Activated effector memory CD4-positive, alpha-beta T cell treated with anti-CD3 and anti-CD28 coated beads, Interleukin-2, amount 50 U/mL, for 16 hours (primary cell): ENCODE measurements around the gene GPR150.
"Not testable (repeated sequence)": the region's sequence is repeated elsewhere in the genome, so short reads cannot be mapped to it uniquely, and the experiment has no call there.

Experiments
- DNase-seq: peaks from one replicate; pipeline ENCODE4 v3.0.0-alpha.2; 2020

The GPR150 gene

GRCh38 chr5:95624368-95624767, 4.5 kb downstream of the GPR150 start:
- DNase-seq: no peak

DNA sequence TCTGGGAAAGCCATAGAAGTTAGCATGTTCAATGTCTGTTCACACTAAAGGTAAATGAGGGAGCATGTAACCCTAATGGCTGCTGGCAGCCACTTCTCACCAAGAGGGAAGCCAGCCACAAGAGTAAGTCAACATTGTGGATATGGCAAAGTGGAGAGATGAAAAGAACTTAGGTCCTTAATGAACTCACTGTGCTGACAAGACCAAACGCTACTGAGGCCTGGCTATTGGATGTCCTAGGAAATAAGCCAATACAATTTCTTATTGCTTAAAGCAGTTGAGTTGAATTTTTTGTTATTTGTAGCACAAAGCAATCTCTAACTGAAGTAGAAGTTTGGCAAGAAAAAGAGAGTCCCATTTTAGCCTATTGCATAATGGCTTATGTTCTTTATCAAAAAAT, 6.8 kb downstream of the GPR150 start:
- no peak for DNase-seq

DNA sequence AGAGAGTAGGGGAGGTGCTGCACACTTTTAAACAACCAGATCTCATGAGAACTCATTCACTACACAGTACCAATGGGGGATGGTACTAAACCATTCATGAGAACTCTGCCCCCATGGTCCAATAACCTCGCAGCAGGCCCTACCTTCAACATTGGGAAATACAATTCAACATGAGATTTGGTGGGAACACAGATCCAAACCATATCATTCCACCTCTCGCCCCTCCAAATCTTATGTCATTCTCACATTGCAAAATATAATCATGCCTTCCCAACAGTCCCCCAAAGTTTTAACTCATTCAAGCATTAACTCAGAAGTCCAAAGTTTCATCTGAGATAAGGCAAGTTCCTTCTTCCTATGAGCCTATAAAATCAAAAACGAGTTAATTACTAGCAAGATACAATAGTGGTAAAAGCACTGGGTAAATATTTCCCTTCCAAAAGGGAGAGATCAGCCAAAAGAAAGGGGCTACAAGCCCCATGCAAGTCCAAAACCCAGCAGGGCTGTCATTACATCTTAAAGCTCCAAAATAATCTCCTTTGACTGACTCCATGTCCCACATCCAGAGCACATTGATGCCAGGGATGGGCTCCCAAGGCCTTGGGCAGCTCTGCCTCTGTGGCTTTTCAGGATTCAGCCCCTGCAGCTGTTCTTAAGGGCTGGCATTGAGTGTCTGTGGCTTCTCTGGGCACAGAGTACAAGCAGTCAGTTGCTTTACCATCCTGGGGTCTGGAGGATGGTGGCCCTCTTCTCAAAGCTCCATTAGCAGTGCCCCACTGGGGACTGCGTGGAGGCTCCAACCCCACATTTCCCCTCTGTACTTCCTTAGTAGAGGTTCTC, 8.3 kb downstream of the GPR150 start:
- no peak for DNase-seq

DNA sequence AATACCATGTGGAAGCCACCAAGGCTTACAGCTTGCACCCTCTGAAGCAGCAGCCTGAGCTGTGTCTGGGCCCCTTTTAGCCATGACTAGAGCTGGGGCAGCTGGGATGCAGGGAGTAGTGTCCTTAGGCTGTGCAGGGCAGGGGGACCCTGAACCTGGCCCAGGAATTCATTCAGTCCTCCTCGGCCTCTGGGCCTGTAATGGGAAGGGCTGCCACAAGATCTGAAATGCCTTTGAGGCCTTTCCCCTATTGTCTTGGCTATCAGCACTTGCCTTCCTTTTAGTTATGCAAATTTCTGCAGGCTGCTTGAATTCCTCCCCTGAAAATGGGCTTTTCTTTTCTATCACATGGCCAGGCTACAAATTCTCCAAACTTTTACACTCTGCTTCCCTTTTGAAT, 9.0 kb downstream of the GPR150 start:
- DNase-seq: no peak

- DNase-seq: no peak
Observed at GRCh38 chr5:95630394-95630917, 10.6 kb downstream of the GPR150 start.

DNA sequence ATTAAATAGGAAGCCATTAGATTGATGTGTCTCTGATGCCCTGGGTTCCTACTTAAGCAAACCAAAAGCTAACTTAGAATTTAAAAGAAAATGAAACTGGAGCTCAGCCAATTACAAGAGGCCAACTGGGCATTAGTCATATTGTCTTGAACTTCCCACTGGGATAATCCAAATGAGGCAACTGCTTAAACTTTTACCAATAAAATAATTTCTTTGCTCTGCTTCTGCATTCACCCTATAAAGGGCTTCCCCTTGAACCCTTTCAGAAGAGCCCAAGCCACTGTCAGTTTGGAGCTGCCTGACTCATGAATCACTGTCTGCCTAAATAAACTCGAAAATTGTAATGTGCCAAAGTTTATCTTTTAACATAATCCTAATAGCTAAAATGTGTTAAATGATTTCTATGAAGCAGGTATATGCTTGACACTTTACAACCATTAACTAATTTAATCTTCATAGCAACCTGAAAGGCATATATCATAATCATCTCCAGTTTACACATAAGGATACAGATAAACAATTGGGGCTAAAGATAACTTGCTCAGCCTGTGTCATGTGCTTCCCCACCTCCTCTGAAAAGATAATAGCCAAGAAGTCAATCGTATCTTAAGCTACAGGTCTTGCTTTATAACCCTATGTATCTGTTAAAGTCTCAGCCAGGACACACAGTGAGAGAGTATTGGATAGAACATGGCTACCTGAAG, 11.5 kb downstream of the GPR150 start:
- DNase-seq: no peak

DNA sequence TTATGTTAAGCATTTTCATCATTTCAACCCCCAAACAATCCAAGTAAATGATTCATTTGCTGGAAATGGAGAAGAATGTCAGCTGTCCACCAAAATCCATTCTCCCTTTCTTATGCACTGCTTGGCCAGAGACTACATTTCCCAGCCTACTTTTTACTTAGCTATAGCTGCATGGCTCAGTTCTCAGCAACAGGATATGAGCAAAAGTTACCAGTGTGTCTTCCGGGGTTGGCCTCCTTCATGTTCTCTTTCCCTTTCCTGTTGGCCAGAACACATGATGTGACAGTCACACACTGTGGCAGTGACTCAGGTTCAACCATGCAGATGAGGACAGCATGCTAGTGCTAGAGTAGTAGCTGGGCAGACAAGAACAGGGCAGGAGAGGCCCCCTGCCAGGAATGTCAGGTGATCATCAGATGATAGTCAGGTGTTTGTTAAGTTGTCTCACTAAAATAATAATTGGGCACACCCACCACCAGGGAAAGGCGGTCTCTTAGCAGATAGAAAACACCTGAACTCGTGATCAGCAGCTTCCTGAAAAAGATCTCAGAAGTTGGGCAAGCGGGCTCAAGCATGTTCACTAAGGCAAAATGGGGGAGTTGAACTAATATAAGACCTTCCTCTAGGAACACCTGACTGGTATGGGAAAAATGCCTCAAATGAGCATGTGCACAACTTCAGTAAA, 12.2 kb downstream of the GPR150 start:
- DNase-seq: peak; percentile 87

DNA sequence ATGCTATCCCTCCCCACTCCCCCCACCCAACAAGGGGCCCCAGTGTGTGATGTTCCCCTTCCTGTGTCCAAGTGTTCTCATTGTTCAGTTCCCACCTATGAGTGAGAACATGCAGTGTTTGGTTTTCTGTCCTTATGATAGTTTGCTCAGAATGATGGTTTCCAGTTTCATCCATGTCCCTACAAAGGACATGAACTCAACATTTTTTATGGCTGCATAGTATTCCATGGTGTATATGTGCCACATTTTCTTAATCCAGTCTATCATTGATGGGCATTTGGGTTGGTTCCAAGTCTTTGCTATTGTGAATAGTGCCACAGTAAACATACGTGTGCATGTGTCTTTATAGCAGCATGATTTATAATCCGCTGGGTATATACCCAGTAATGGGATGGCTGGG, 13.1 kb downstream of the GPR150 start:
- DNase-seq: not testable (repeated sequence)

DNA sequence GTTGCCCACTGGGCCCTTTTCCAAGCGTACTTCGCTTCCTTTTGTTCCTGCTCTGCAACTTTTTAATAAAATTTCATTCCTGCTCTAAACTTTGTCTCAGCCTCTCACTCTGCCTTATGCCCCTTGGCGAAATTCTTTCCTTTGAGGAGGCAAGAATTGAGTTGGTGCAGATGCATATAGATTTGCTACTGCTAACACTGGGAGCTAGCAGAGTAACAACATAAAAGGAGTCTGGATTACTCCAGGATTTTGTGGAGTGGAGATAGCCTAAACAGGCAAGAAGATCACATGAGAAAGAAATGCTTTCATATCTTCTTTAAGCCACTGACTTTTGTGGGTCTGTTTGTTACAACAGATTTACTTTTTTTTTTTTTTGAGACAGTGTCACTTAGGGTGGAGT, 13.8 kb downstream of the GPR150 start:
- DNase-seq: no peak

DNA sequence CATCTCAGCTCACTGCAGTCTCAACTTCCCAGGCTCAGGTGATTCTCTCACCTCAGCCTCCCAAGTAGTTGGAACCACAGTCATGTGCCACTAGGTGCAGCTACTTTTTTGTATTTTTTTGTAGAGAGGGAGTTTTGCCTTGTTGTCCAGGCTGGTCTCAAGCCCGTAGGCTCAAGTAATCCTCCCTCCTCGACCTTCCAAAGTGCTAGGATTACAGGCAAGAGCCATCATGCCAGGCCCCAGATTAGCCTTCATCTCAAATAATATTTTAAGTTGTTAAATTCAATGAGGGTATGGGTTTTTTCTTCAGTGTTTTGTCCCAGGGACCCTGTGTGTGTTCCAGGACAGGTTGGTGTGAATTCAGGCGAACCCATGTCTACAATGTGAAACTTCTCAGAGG, 14.2 kb downstream of the GPR150 start:
- DNase-seq: no peak

- no peak for DNase-seq
Observed at GRCh38 chr5:95638632-95639031, 18.7 kb downstream of the GPR150 start.

DNA sequence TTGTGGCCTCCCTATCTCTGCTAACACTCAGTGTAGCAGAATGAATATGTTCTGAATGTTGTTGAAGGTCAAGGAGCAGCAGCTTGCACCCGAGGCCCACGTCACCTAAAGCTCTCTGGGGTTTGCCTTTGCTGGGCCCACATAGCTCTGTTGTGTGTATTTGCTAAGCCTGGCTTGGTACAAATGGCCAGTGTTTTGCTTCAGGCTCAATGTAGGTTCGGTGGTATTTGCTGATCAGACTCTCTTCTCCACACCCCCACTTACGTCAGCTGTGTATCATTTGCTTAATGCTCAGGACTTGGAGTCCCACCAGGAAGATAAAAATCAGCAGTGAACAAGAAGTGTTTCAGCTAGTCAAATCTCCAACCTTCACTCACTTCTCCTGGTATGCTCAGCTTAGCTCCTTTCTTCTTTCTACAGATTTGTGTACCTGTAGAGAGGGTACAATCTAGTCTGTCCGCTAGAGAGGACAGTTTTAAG, 21.9 kb downstream of the GPR150 start:
- DNase-seq: no peak

- DNase-seq: no peak
Observed at GRCh38 chr5:95643152-95643551, 23.3 kb downstream of the GPR150 start.

DNA sequence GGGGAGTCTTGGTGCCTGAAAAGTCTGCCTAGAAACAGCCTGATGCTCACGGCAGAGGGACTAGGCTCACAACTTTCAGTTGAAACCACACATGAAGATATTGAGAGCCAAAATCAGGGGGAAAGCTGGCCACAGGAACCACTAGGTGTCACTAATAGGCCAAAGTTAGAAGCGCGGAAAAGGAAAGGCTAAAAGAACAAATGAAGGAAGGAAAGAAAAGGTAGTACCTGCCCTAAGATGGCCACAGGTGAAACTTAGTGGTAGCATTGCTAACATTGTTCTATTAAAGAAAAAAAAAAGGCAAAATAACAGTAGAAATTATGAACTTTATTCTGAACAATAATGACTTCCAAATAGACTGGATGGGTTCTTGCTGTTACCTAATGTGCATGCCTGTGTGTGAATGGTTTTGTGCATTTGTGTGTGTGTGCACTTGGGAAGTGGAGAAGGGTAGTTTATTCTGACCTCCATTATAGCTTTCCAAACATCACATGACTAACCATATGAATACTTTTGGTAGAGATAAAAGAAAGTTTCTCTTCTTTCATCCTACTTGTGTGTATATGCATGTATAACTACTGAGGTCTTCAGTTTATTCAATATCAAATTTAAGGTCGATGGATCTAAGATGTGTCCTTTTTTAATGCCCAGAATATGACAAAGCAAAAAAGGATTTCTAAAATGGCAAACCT, 24.6 kb downstream of the GPR150 start:
- DNase-seq: peak; percentile 76

GRCh38 chr5:95646226-95646568, 26.3 kb downstream of the GPR150 start:
- not testable (repeated sequence) for DNase-seq

- DNase-seq: peak; percentile 97
Observed at GRCh38 chr5:95646569-95647431, 26.9 kb downstream of the GPR150 start, which contains the start of gene RFESD. RFESD (plus strand) TSS chr5:95646777; CDS start chr5:95652272, 5,495 bp downstream.

GRCh38 chr5:95647886-95648860, 28.3 kb downstream of the GPR150 start:
- DNase-seq: no peak

GRCh38 chr5:95649274-95649673, 29.4 kb downstream of the GPR150 start:
- DNase-seq: no peak

GRCh38 chr5:95649842-95650620, 30.1 kb downstream of the GPR150 start:
- DNase-seq: no peak

DNA sequence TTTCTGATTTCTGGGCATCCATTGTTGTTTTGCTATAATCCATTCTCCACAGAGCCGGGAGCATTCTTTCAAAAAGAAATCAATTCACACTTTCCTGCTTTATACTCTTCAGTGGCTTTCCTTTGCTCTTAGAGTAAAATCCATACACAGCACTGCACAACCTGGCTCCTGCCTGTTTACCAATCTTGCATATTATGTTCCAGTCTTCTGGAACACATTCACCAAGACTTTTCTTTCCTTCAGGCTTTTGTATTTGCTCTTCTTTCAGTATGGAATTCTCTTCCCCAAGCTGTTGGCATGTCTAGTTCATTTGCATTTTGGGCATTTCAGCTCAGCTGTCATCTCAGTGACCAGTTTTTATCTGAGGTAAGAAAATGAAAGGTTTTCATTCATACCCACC, 33.0 kb downstream of the GPR150 start:
- no peak for DNase-seq
